Measurements from ENCODE around the gene SHC3. TPM values are rescaled to one million over a fixed set of nuclear protein-coding genes. Genes with fewer than 3 reads are reported as not detected.

SHC3 gene
- total RNA-seq, 1 donor from 2014 or later: 0.52 TPM

GRCh38 chr9:89175828-89176261, 2.8 kb downstream of the SHC3 start:
- Histone ChIP-seq H3K4me1 (ENCODE audit: control insufficient read depth in 3 of 3, insufficient read depth in 3 of 3, low read length in 3 of 3) (peaks cover 22 to 27% (median 24%) of the 10 kb centered on the region in 3 donors), H3K4me3 (ENCODE audit: low read length in 3 of 3) (no peak overlapping the region), H3K9ac (ENCODE audit: low read depth in 1 of 3, low read length in 3 of 3) (no peak overlapping the region), H3K36me3 (ENCODE audit: control insufficient read depth in 3 of 3, insufficient read depth in 3 of 3, low read length in 3 of 3) (no peaks in the 10 kb centered on the region), H3K27me3 (ENCODE audit: control insufficient read depth in 3 of 3, insufficient read depth in 3 of 3, low read length in 3 of 3) (peaks cover 32 to 35% (median 34%) of the 10 kb centered on the region in 3 donors), H3K27ac (ENCODE audit: low read depth, low read length) (no peak overlapping the region), H3K9me3 (ENCODE audit: control insufficient read depth in 3 of 3, low read length in 3 of 3) (no peaks in the 10 kb centered on the region)

- Histone ChIP-seq H3K4me1 (ENCODE audit: control insufficient read depth in 3 of 3, insufficient read depth in 3 of 3, low read length in 3 of 3) (peaks cover 10 to 15% (median 14%) of the 10 kb centered on the region in 3 donors), H3K27me3 (ENCODE audit: control insufficient read depth in 3 of 3, insufficient read depth in 3 of 3, low read length in 3 of 3) (peaks cover 32 to 35% (median 34%) of the 10 kb centered on the region in 3 donors)
Observed at GRCh38 chr9:89174291-89174690, 4.3 kb downstream of the SHC3 start.

GRCh38 chr9:89173072-89173471, 5.5 kb downstream of the SHC3 start:
- H3K4me1 ChIP-seq (ENCODE audit: control insufficient read depth in 3 of 3, insufficient read depth in 3 of 3, low read length in 3 of 3): peaks cover 5 to 6% (median 5%) of the 10 kb centered on the region in 3 donors
- no peaks in the 10 kb centered on the region for H3K9me3 ChIP-seq (ENCODE audit: control insufficient read depth in 3 of 3, low read length in 3 of 3)
- H3K36me3 ChIP-seq (ENCODE audit: control insufficient read depth in 3 of 3, insufficient read depth in 3 of 3, low read length in 3 of 3): no peaks in the 10 kb centered on the region
- H3K9ac ChIP-seq (ENCODE audit: low read depth in 1 of 3, low read length in 3 of 3): no peak overlapping the region
- no peak overlapping the region for H3K27ac ChIP-seq (ENCODE audit: low read depth, low read length)
- H3K27me3 ChIP-seq (ENCODE audit: control insufficient read depth in 3 of 3, insufficient read depth in 3 of 3, low read length in 3 of 3): peaks cover 25 to 30% (median 25%) of the 10 kb centered on the region in 3 donors
- H3K4me3 ChIP-seq (ENCODE audit: low read length in 3 of 3): no peak overlapping the region

More at GRCh38 chr9:89174291-89174690, 4.3 kb downstream of the SHC3 start:
- no peak overlapping the region for H3K9ac ChIP-seq (ENCODE audit: low read depth in 1 of 3, low read length in 3 of 3)
- no peak overlapping the region for H3K4me3 ChIP-seq (ENCODE audit: low read length in 3 of 3)
- no peaks in the 10 kb centered on the region for H3K36me3 ChIP-seq (ENCODE audit: control insufficient read depth in 3 of 3, insufficient read depth in 3 of 3, low read length in 3 of 3)
- no peak overlapping the region for H3K27ac ChIP-seq (ENCODE audit: low read depth, low read length)
- H3K9me3 ChIP-seq (ENCODE audit: control insufficient read depth in 3 of 3, low read length in 3 of 3): no peaks in the 10 kb centered on the region

GRCh38 chr9:89172398-89172797, 6.2 kb downstream of the SHC3 start:
- peaks cover 21 to 25% (median 22%) of the 10 kb centered on the region in 3 donors for H3K27me3 ChIP-seq (ENCODE audit: control insufficient read depth in 3 of 3, insufficient read depth in 3 of 3, low read length in 3 of 3)
- no peak overlapping the region for H3K27ac ChIP-seq (ENCODE audit: low read depth, low read length)
- no peaks in the 10 kb centered on the region for H3K9me3 ChIP-seq (ENCODE audit: control insufficient read depth in 3 of 3, low read length in 3 of 3)
- no peak overlapping the region for H3K9ac ChIP-seq (ENCODE audit: low read depth in 1 of 3, low read length in 3 of 3)
- peaks cover under 1 to 2% (median 2%) of the 10 kb centered on the region in 3 donors for H3K4me1 ChIP-seq (ENCODE audit: control insufficient read depth in 3 of 3, insufficient read depth in 3 of 3, low read length in 3 of 3)
- no peak overlapping the region for H3K4me3 ChIP-seq (ENCODE audit: low read length in 3 of 3)
- no peaks in the 10 kb centered on the region for H3K36me3 ChIP-seq (ENCODE audit: control insufficient read depth in 3 of 3, insufficient read depth in 3 of 3, low read length in 3 of 3)

GRCh38 chr9:89171693-89172092, 6.9 kb downstream of the SHC3 start:
- H3K9ac ChIP-seq (ENCODE audit: low read depth in 1 of 3, low read length in 3 of 3): no peak overlapping the region
- H3K27me3 ChIP-seq (ENCODE audit: control insufficient read depth in 3 of 3, insufficient read depth in 3 of 3, low read length in 3 of 3): peaks cover 14 to 18% (median 15%) of the 10 kb centered on the region in 3 donors
- no peak overlapping the region for H3K4me3 ChIP-seq (ENCODE audit: low read length in 3 of 3)
- no peak overlapping the region for H3K27ac ChIP-seq (ENCODE audit: low read depth, low read length)
- no peaks in the 10 kb centered on the region for H3K4me1 ChIP-seq (ENCODE audit: control insufficient read depth in 3 of 3, insufficient read depth in 3 of 3, low read length in 3 of 3)
- no peaks in the 10 kb centered on the region for H3K9me3 ChIP-seq (ENCODE audit: control insufficient read depth in 3 of 3, low read length in 3 of 3)
- H3K36me3 ChIP-seq (ENCODE audit: control insufficient read depth in 3 of 3, insufficient read depth in 3 of 3, low read length in 3 of 3): no peaks in the 10 kb centered on the region

- H3K4me3 ChIP-seq (ENCODE audit: low read length in 3 of 3): no peak overlapping the region
- no peaks in the 10 kb centered on the region for H3K36me3 ChIP-seq (ENCODE audit: control insufficient read depth in 3 of 3, insufficient read depth in 3 of 3, low read length in 3 of 3)
- H3K27ac ChIP-seq (ENCODE audit: low read depth, low read length): no peak overlapping the region
- H3K4me1 ChIP-seq (ENCODE audit: control insufficient read depth in 3 of 3, insufficient read depth in 3 of 3, low read length in 3 of 3): no peaks in the 10 kb centered on the region
- peaks cover 9 to 15% (median 13%) of the 10 kb centered on the region in 3 donors for H3K27me3 ChIP-seq (ENCODE audit: control insufficient read depth in 3 of 3, insufficient read depth in 3 of 3, low read length in 3 of 3)
- no peaks in the 10 kb centered on the region for H3K9me3 ChIP-seq (ENCODE audit: control insufficient read depth in 3 of 3, low read length in 3 of 3)
- H3K9ac ChIP-seq (ENCODE audit: low read depth in 1 of 3, low read length in 3 of 3): no peak overlapping the region
Observed at GRCh38 chr9:89171231-89171630, 7.4 kb downstream of the SHC3 start.

GRCh38 chr9:89168901-89169813, 9.5 kb downstream of the SHC3 start:
- H3K36me3 ChIP-seq (ENCODE audit: control insufficient read depth in 3 of 3, insufficient read depth in 3 of 3, low read length in 3 of 3): no peaks in the 10 kb centered on the region
- no peak overlapping the region for H3K27ac ChIP-seq (ENCODE audit: low read depth, low read length)
- peaks cover 0 to 8% (median 3%) of the 10 kb centered on the region in 3 donors for H3K27me3 ChIP-seq (ENCODE audit: control insufficient read depth in 3 of 3, insufficient read depth in 3 of 3, low read length in 3 of 3)
- no peaks in the 10 kb centered on the region for H3K4me1 ChIP-seq (ENCODE audit: control insufficient read depth in 3 of 3, insufficient read depth in 3 of 3, low read length in 3 of 3)
- H3K9ac ChIP-seq (ENCODE audit: low read depth in 1 of 3, low read length in 3 of 3): no peak overlapping the region
- H3K4me3 ChIP-seq (ENCODE audit: low read length in 3 of 3): no peak overlapping the region
- H3K9me3 ChIP-seq (ENCODE audit: control insufficient read depth in 3 of 3, low read length in 3 of 3): no peaks in the 10 kb centered on the region

GRCh38 chr9:89167788-89168187, 10.8 kb downstream of the SHC3 start:
- H3K9me3 ChIP-seq (ENCODE audit: control insufficient read depth in 3 of 3, low read length in 3 of 3): no peaks in the 10 kb centered on the region
- H3K4me1 ChIP-seq (ENCODE audit: control insufficient read depth in 3 of 3, insufficient read depth in 3 of 3, low read length in 3 of 3): no peaks in the 10 kb centered on the region
- no peak overlapping the region for H3K9ac ChIP-seq (ENCODE audit: low read depth in 1 of 3, low read length in 3 of 3)
- H3K27ac ChIP-seq (ENCODE audit: low read depth, low read length): no peak overlapping the region
- H3K27me3 ChIP-seq (ENCODE audit: control insufficient read depth in 3 of 3, insufficient read depth in 3 of 3, low read length in 3 of 3): peaks cover 0 to 4% (median 0%) of the 10 kb centered on the region in 3 donors
- no peaks in the 10 kb centered on the region for H3K36me3 ChIP-seq (ENCODE audit: control insufficient read depth in 3 of 3, insufficient read depth in 3 of 3, low read length in 3 of 3)
- no peak overlapping the region for H3K4me3 ChIP-seq (ENCODE audit: low read length in 3 of 3)

GRCh38 chr9:89166852-89167251, 11.8 kb downstream of the SHC3 start:
- no peaks in the 10 kb centered on the region for H3K4me1 ChIP-seq (ENCODE audit: control insufficient read depth in 3 of 3, insufficient read depth in 3 of 3, low read length in 3 of 3)
- no peak overlapping the region for H3K27ac ChIP-seq (ENCODE audit: low read depth, low read length)
- H3K27me3 ChIP-seq (ENCODE audit: control insufficient read depth in 3 of 3, insufficient read depth in 3 of 3, low read length in 3 of 3): no peaks in the 10 kb centered on the region
- no peak overlapping the region for H3K9ac ChIP-seq (ENCODE audit: low read depth in 1 of 3, low read length in 3 of 3)
- no peaks in the 10 kb centered on the region for H3K36me3 ChIP-seq (ENCODE audit: control insufficient read depth in 3 of 3, insufficient read depth in 3 of 3, low read length in 3 of 3)
- H3K9me3 ChIP-seq (ENCODE audit: control insufficient read depth in 3 of 3, low read length in 3 of 3): no peaks in the 10 kb centered on the region
- no peak overlapping the region for H3K4me3 ChIP-seq (ENCODE audit: low read length in 3 of 3)

GRCh38 chr9:89165880-89166279, 12.7 kb downstream of the SHC3 start:
- Histone ChIP-seq H3K27ac (ENCODE audit: low read depth, low read length) (no peak overlapping the region), H3K9me3 (ENCODE audit: control insufficient read depth in 3 of 3, low read length in 3 of 3) (no peaks in the 10 kb centered on the region), H3K9ac (ENCODE audit: low read depth in 1 of 3, low read length in 3 of 3) (no peak overlapping the region), H3K4me1 (ENCODE audit: control insufficient read depth in 3 of 3, insufficient read depth in 3 of 3, low read length in 3 of 3) (no peaks in the 10 kb centered on the region), H3K36me3 (ENCODE audit: control insufficient read depth in 3 of 3, insufficient read depth in 3 of 3, low read length in 3 of 3) (no peaks in the 10 kb centered on the region), H3K4me3 (ENCODE audit: low read length in 3 of 3) (no peak overlapping the region), H3K27me3 (ENCODE audit: control insufficient read depth in 3 of 3, insufficient read depth in 3 of 3, low read length in 3 of 3) (no peaks in the 10 kb centered on the region)

Measured in skeletal muscle tissue (tissue), 4 donors.